HG03354 (cell line): Measurements from ENCODE around the gene CAPS.
A peak's percentile ranks its signal among the peaks of the same experiment; 100 is the strongest.

Source experiments
- ATAC-seq: cut with Tn5 transposase; IDR thresholded peaks from one replicate; pipeline ENCODE4 v1.9.1; 2021; ENCODE audit warnings: mild to moderate bottlenecking; ENCODE audit not compliant: unreplicated experiment, poor library complexity, severe bottlenecking

Gene CAPS

GRCh38 chr19:5891572-5891937 is 22.5 kb upstream of the CAPS start:
- no peak for ATAC-seq

- no peak for ATAC-seq
Measured at GRCh38 chr19:5891938-5892771, 21.9 kb upstream of the CAPS start.

GRCh38 chr19:5892772-5893275 is 21.2 kb upstream of the CAPS start:
- ATAC-seq = no peak

- no peak for ATAC-seq
Measured at GRCh38 chr19:5893296-5893903, 20.7 kb upstream of the CAPS start.

- no peak for ATAC-seq
Measured at GRCh38 chr19:5893907-5894703, 19.9 kb upstream of the CAPS start.

GRCh38 chr19:5894704-5895349 is 19.2 kb upstream of the CAPS start:
- ATAC-seq = no peak

- no peak for ATAC-seq
Measured at GRCh38 chr19:5895409-5895808, 18.6 kb upstream of the CAPS start.

- ATAC-seq = no peak
Measured at GRCh38 chr19:5895890-5896289, 18.2 kb upstream of the CAPS start.

GRCh38 chr19:5896365-5897076 is 17.5 kb upstream of the CAPS start:
- no peak for ATAC-seq

GRCh38 chr19:5897189-5897969 is 16.7 kb upstream of the CAPS start:
- no peak for ATAC-seq

GRCh38 chr19:5899728-5900526 is 14.1 kb upstream of the CAPS start:
- no peak for ATAC-seq

GRCh38 chr19:5900976-5901375 is 13.1 kb upstream of the CAPS start:
- no peak for ATAC-seq

GRCh38 chr19:5903056-5903623 is 10.9 kb upstream of the CAPS start:
- ATAC-seq = no peak

GRCh38 chr19:5903624-5904351 is 10.3 kb upstream of the CAPS start, which contains the start of gene NDUFA11:
Gene NDUFA11, minus strand, starts transcription at chr19:5903790. Its CDS starts 82 bp downstream, at chr19:5903708.
- peak; percentile 41 for ATAC-seq

- peak; percentile 80 for ATAC-seq
Measured at GRCh38 chr19:5904352-5905113, 9.5 kb upstream of the CAPS start, which contains the start of gene VMAC. Gene VMAC, plus strand, starts transcription at chr19:5904872. Its CDS starts 19 bp downstream, at chr19:5904891.
